Heart right ventricle (tissue), 16 donors: ENCODE measurements around the gene IFT81. TPM values are rescaled to one million over a fixed set of nuclear protein-coding genes. Genes with fewer than 3 reads are reported as not detected.
"Not testable (repeated sequence)": the region's sequence is repeated elsewhere in the genome, so short reads cannot be mapped to it uniquely, and the experiment has no call there.

Source experiments
- ATAC-seq, 8 donors: fragments of 200-7000 bp; cut with Tn5 transposase; one replicate each; pipeline ENCODE4 v1.9.1; 2020; ENCODE audit warnings: mild to moderate bottlenecking in 8 of 8, moderate library complexity in 8 of 8, moderate number of reproducible peaks in 1 of 8
- DNase-seq, 2 donors: peaks; one replicate each; pipeline ENCODE4 v3.0.0-alpha.2; 2020
- H3K27ac ChIP-seq, 10 donors: fragments of 200-600 bp; sonication (generic) in 2 of 10; one replicate each; pipeline versions ENCODE4 v1.5.0 to v1.8.0; 2020 to 2022; ENCODE audit warnings: mild to moderate bottlenecking in 3 of 10
- H3K27me3 ChIP-seq, 7 donors: fragments of 200-600 bp; one replicate each; pipeline ENCODE4 v1.8.0; 2021 to 2022; ENCODE audit warnings: mild to moderate bottlenecking in 2 of 7
- H3K36me3 ChIP-seq, 9 donors: fragments of 200-600 bp; sonication (generic) in 1 of 9; one replicate each; pipeline versions ENCODE4 v1.5.0 to v1.8.0; 2020 to 2022; ENCODE audit warnings: mild to moderate bottlenecking in 2 of 9
- H3K4me1 ChIP-seq, 9 donors: fragments of 200-600 bp; sonication (generic) in 1 of 9; one replicate each; pipeline versions ENCODE4 v1.5.0 to v1.8.0; 2020 to 2022; ENCODE audit warnings: mild to moderate bottlenecking in 4 of 9
- H3K4me3 ChIP-seq, 10 donors: fragments of 200-600 bp; sonication (generic) in 2 of 10; one replicate each; pipeline versions ENCODE4 v1.5.0 to v1.8.0; 2020 to 2022; ENCODE audit warnings: mild to moderate bottlenecking in 7 of 10, moderate library complexity in 2 of 10
- H3K9me3 ChIP-seq, 11 donors: fragments of 200-600 bp in 10 of 11; sonication (generic) in 2 of 11; one replicate each; pipeline versions ENCODE4 v1.5.0 to v1.8.0; 2013 to 2022; ENCODE audit warnings: mild to moderate bottlenecking in 2 of 11, control low read depth in 1 of 11, moderate library complexity in 1 of 11
- CTCF ChIP-seq, 9 donors: fragments of 200-600 bp; sonication (generic) in 2 of 9; IDR thresholded peaks; one replicate each; pipeline versions ENCODE4 v1.5.0 to v1.8.0; 2021 to 2022; ENCODE audit warnings: antibody characterized with exemption in 9 of 9, mild to moderate bottlenecking in 5 of 9, moderate library complexity in 1 of 9
- WGBS, 2 donors: extraction: QIAGEN DNeasy Blood & Tissue Kit; methylation state at CpG; one replicate each; pipeline ENCODE4 v1.1.7; 2013; ENCODE audit warnings: inconsistent platforms in 1 of 2; 5-methylcytosine and 5-hydroxymethylcytosine counted together
- intact Hi-C, 10 donors: fragments of 100-400 bp; cut with DNase I; formaldehyde crosslinking; loops; one replicate each; pipeline versions ENCODE4 v1.11.1 to v1.14.2; 2022
- polyA plus RNA-seq, 2 donors: library from polyadenylated mRNA; stranded (reverse); fragments of 200-250 nt; gene quantifications; one replicate each; pipeline ENCODE4 v1.2.3, GENCODE V29; 2013
- total RNA-seq, 10 donors: library from RNA; stranded (reverse); fragmentation: NEBNext Ultra II Directional in 3 of 10; extraction: Animal tissue kit (Norgen Biotek cat#: 25700) in 3 of 10; gene quantifications; one replicate each; pipeline versions ENCODE4 v1.2.1 to v1.2.4, GENCODE V29; 2021 to 2023
- donor health status: Arrhythmogenic right ventricular cardiomyopathy.
- donor health status: ischemic (EF 13 %, LVEDD 7.1; RV severe dilation, severe dysfunction).
- donor health status: healthy with polysubstance abuse.
- donor health status: DM: no; HTN: yes; CAD: no.
- donor health status: DM: no; HTN: no; CAD: no.
- donor health status: ischemic (EF 25% LVEDD 6.9; RV normal size, moderate dysfunction).
- donor health status: ischemic (EF 25% LVEDD 5.7; RV mildly dilated, moderate dysfunction).
- donor health status: healthy.
- donor health status: DM: yes; HTN: yes; CAD: no.
- donor health status: Ischemic cardiomyopathy.
- donor health status: ischemic (EF 35%, LVEDD 5.7; RV mildly dilated, moderate dysfunction).
- donor health status: nonischemic (EF 11% LVEDD 7.7; RV severe dilation, severe dysfunction).
- donor health status: DM: yes; HTN: yes; CAD: no.
- donor health status: PGD.
- donor health status: ischemic (EF 29% LVEDD 5.4; RV normal size, mild dysfunction).
- donor health status: nonischemic (EF 23%, LVEDD 6.1; RV moderate dilation, normal function).

The IFT81 gene
- total and polyA plus RNA-seq, 12 donors = 5.1 to 11.7 (median 8.3) TPM

- Histone ChIP-seq H3K9me3 (no peaks in the 10 kb centered on the region), H3K4me3 (no peak overlapping the region), H3K27ac (peak overlapping the region in 1 of 10 donors; percentile 15), H3K4me1 (peaks cover 15 to 46% (median 36%) of the 10 kb centered on the region in 9 donors), H3K36me3 (no peaks in the 10 kb centered on the region), H3K27me3 (no peaks in the 10 kb centered on the region)
- WGBS, 2 donors = 97% methylated on average over 6 of the region's 6 CpGs
- intact Hi-C loops = no loop called here
- no peak for TF ChIP-seq CTCF (IDR thresholded peaks at IDR 0.05)
- no peak for DNase-seq
- ATAC-seq = no peak
Observed at GRCh38 chr12:110254971-110255540, 130.9 kb downstream of the IFT81 start.

- DNase-seq, intact Hi-C loops, H3K4me3 ChIP-seq, H3K9me3 ChIP-seq, H3K27me3 ChIP-seq, ATAC-seq, H3K36me3 ChIP-seq: not testable (repeated sequence)
- H3K27ac ChIP-seq = peak overlapping the region in 7 of 10 donors; percentile 52 to 81 (median 64)
- peaks cover 10 to 41% (median 27%) of the 10 kb centered on the region in 9 donors for H3K4me1 ChIP-seq
- WGBS, 2 donors = 93 to 96% methylated on average over 11 of the region's 11 CpGs
Observed at GRCh38 chr12:110255890-110256456, 131.8 kb downstream of the IFT81 start.

- ATAC-seq = peak; percentile 7 to 56 (median 30)
- Histone ChIP-seq H3K27me3 (no peaks in the 10 kb centered on the region), H3K4me3 (no peak overlapping the region), H3K27ac (peak overlapping the region; percentile 13 to 81 (median 62)), H3K9me3 (no peaks in the 10 kb centered on the region), H3K4me1 (peaks cover 10 to 41% (median 26%) of the 10 kb centered on the region in 9 donors), H3K36me3 (no peaks in the 10 kb centered on the region)
- intact Hi-C loops = no loop called here
- peak; percentile 57 to 62 for DNase-seq
- 48 to 50% methylated on average over 12 of the region's 12 CpGs for WGBS, 2 donors
- TF ChIP-seq CTCF (IDR thresholded peaks at IDR 0.05) = no peak
Observed at GRCh38 chr12:110256780-110257431, 132.7 kb downstream of the IFT81 start.

- H3K4me1 ChIP-seq = peaks cover 4 to 32% (median 14%) of the 10 kb centered on the region in 9 donors
- no peak overlapping the region for H3K27ac ChIP-seq
- no peaks in the 10 kb centered on the region for H3K27me3 ChIP-seq
- no peak for TF ChIP-seq CTCF (IDR thresholded peaks at IDR 0.05)
- no peaks in the 10 kb centered on the region for H3K36me3 ChIP-seq
- no peak overlapping the region for H3K4me3 ChIP-seq
- intact Hi-C loops = no loop called here
- 91 to 93% methylated on average over 12 of the region's 12 CpGs for WGBS, 2 donors
- DNase-seq (no peak), ATAC-seq (no peak)
- no peaks in the 10 kb centered on the region for H3K9me3 ChIP-seq
Observed at GRCh38 chr12:110258466-110258865, 134.3 kb downstream of the IFT81 start.
